Vagina (tissue), 2 donors: ENCODE measurements around the gene KLHL22. TPM values are rescaled to one million over a fixed set of nuclear protein-coding genes. Genes with fewer than 3 reads are reported as not detected.

ENCODE experiments used
- DNase-seq, 2 donors: peaks; one replicate each; pipeline ENCODE4 v3.0.0-alpha.2; 2017; ENCODE audit errors: extremely low spot score in 2 of 2
- H3K27ac ChIP-seq: fragments of 200-600 bp; sonication (generic); one replicate; pipeline ENCODE4 v1.5.1; 2019
- H3K27me3 ChIP-seq: fragments of 200-600 bp; sonication (generic); one replicate; pipeline ENCODE4 v1.5.1; 2019
- H3K36me3 ChIP-seq, 2 donors: fragments of 200-600 bp; sonication (generic); one replicate each; pipeline ENCODE4 v1.5.1; 2017 to 2019
- H3K4me1 ChIP-seq: fragments of 200-600 bp; sonication (generic); one replicate; pipeline ENCODE4 v1.5.1; 2019
- H3K4me3 ChIP-seq, 2 donors: fragments of 200-600 bp; sonication (generic); 1 replicate in 1 of 2; 2 replicates in 1 of 2; pipeline ENCODE4 v1.5.1; 2016 to 2019
- H3K9me3 ChIP-seq: fragments of 200-600 bp; sonication (generic); one replicate; pipeline ENCODE4 v1.5.1; 2019
- POLR2A ChIP-seq, 2 donors: fragments of 450-650 bp; IDR thresholded peaks; one replicate each; pipeline ENCODE4 v1.6.1; 2017; ENCODE audit warnings: antibody characterized with exemption in 2 of 2, mild to moderate bottlenecking in 2 of 2, moderate library complexity in 2 of 2
- POLR2AphosphoS5 ChIP-seq, 2 donors: sonication (generic); formaldehyde crosslinking; IDR thresholded peaks; one replicate each; pipeline ENCODE4 v1.9.0; 2017; ENCODE audit warnings: antibody characterized with exemption in 2 of 2, mild to moderate bottlenecking in 2 of 2, low read depth in 1 of 2; ENCODE audit not compliant: insufficient read depth in 1 of 2
- intact Hi-C: fragments of 100-400 bp; cut with DNase I; formaldehyde crosslinking; loops from one replicate; pipeline ENCODE4 v1.15.1; 2023
- total RNA-seq: library from RNA; depleted of rRNA; stranded (reverse); fragments of >200 nt; gene quantifications from one replicate; pipeline ENCODE4 v1.2.3, GENCODE V29; 2016
- TF ChIP-seq, protein P1 (sequence below), 3 experiments: fragments of 450-650 bp in 2 of 3; fragments of 200-600 bp in 1 of 3; sonication (generic) in 1 of 3; IDR thresholded peaks; one replicate each; pipeline ENCODE4 v1.5.1; 2017 to 2019; ENCODE audit warnings: antibody characterized with exemption in 3 of 3, mild to moderate bottlenecking in 2 of 3, moderate library complexity in 2 of 3

KLHL22 gene
- total RNA-seq, 1 donor from 2014 or later = 20.1 TPM

- Histone ChIP-seq H3K36me3 (no peaks in the 10 kb centered on the region), H3K9me3 (no peaks in the 10 kb centered on the region), H3K4me1 (peaks cover 57% of the 10 kb centered on the region), H3K27ac (peak within 1 kb of the TSS; percentile 93), H3K4me3 (peak within 1 kb of the TSS; percentile 54 to 60), H3K27me3 (no peaks in the 10 kb centered on the region)
- DNase-seq = no peak
- intact Hi-C loops = no loop called here
- TF ChIP-seq POLR2A (IDR thresholded peaks at IDR 0.05) = peak in 1 of 2 donors; percentile 17
- TF ChIP-seq, protein P1, sequence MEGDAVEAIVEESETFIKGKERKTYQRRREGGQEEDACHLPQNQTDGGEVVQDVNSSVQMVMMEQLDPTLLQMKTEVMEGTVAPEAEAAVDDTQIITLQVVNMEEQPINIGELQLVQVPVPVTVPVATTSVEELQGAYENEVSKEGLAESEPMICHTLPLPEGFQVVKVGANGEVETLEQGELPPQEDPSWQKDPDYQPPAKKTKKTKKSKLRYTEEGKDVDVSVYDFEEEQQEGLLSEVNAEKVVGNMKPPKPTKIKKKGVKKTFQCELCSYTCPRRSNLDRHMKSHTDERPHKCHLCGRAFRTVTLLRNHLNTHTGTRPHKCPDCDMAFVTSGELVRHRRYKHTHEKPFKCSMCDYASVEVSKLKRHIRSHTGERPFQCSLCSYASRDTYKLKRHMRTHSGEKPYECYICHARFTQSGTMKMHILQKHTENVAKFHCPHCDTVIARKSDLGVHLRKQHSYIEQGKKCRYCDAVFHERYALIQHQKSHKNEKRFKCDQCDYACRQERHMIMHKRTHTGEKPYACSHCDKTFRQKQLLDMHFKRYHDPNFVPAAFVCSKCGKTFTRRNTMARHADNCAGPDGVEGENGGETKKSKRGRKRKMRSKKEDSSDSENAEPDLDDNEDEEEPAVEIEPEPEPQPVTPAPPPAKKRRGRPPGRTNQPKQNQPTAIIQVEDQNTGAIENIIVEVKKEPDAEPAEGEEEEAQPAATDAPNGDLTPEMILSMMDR (IDR thresholded peaks at IDR 0.05) = no peak
- TF ChIP-seq POLR2AphosphoS5 (IDR thresholded peaks at IDR 0.05; ENCODE audit: insufficient read depth in 1 of 2, low read depth in 1 of 2) = peak in 1 of 2 donors; percentile 79
These were observed 57.8 kb downstream of the KLHL22 start, which contains the start of gene SCARF2 for GRCh38 chr22:20437613-20438426. TSS of gene SCARF2 (minus strand) at chr22:20437825. CDS start at chr22:20437754, 71 bp downstream.

GRCh38 chr22:20436768-20437612 lies 58.6 kb downstream of the KLHL22 start:
- Histone ChIP-seq H3K27ac (peak overlapping the region; percentile 85), H3K4me1 (peaks cover 51% of the 10 kb centered on the region), H3K36me3 (no peaks in the 10 kb centered on the region), H3K4me3 (peak overlapping the region; percentile 54 to 60), H3K9me3 (no peaks in the 10 kb centered on the region), H3K27me3 (no peaks in the 10 kb centered on the region)
- TF ChIP-seq, protein P1 (IDR thresholded peaks at IDR 0.05) = no peak
- TF ChIP-seq POLR2AphosphoS5 (IDR thresholded peaks at IDR 0.05; ENCODE audit: insufficient read depth in 1 of 2, low read depth in 1 of 2) = peak in 1 of 2 donors; percentile 25
- intact Hi-C loops = no loop called here
- DNase-seq = no peak

- Histone ChIP-seq H3K27ac (peak overlapping the region; percentile 85), H3K27me3 (no peaks in the 10 kb centered on the region), H3K4me3 (peak overlapping the region; percentile 54 to 60), H3K4me1 (peaks cover 47% of the 10 kb centered on the region), H3K36me3 (no peaks in the 10 kb centered on the region), H3K9me3 (no peaks in the 10 kb centered on the region)
- TF ChIP-seq POLR2AphosphoS5 (IDR thresholded peaks at IDR 0.05; ENCODE audit: insufficient read depth in 1 of 2, low read depth in 1 of 2) (no peak), POLR2A (IDR thresholded peaks at IDR 0.05) (no peak)
- TF ChIP-seq, protein P1 (IDR thresholded peaks at IDR 0.05) = no peak
- intact Hi-C loops = no loop called here
- no peak for DNase-seq
These were observed 59.3 kb downstream of the KLHL22 start for GRCh38 chr22:20436307-20436767.

DNA sequence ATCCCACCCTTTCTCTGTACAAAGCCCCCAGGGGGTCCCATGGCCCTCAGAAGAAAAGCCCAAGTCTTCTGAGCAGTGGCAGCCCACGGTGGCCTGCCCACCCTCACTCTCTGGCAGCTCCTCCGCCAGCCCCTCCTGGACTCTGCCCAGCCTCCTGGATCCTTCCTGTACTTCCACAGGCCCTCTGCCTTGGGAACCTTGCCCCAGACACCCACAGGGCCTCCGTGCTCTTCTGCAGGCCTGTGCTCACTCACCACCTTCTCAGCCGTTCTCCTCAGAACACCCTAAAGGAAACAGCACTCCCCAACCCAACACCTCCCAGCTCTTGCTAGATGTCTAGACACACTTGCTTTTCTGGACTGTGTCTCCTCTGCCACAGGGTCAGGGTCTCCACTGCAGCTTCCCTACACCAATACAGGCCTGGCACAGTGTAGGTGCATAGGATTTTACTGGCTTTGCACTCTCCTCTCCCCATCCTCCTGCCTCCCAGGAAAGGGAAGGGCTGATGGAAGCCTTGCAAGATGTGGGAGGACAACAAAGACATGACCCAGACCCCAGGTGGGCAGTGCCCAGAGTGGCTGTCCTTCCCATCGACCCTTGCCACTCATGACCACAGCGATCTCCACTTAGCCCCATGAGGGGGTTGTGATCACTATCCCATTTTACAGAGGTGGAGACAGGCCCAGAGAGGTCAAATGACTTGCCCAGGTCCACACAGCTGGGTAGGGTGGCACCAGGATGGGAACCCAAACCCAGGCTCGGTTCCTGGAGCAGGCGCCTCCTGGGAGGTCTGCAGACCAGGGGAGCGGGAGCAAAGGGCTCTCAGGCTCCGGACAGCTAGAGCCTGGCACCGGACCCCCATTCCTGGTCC lies 59.9 kb downstream of the KLHL22 start:
- H3K4me1 ChIP-seq = peaks cover 51% of the 10 kb centered on the region
- H3K27me3 ChIP-seq = no peaks in the 10 kb centered on the region
- no peak for DNase-seq
- H3K9me3 ChIP-seq = no peaks in the 10 kb centered on the region
- TF ChIP-seq POLR2AphosphoS5 (IDR thresholded peaks at IDR 0.05; ENCODE audit: insufficient read depth in 1 of 2, low read depth in 1 of 2) (no peak), POLR2A (IDR thresholded peaks at IDR 0.05) (no peak)
- TF ChIP-seq, protein P1 (IDR thresholded peaks at IDR 0.05) = no peak
- peak overlapping the region; percentile 85 for H3K27ac ChIP-seq
- intact Hi-C loops = no loop called here
- peak overlapping the region; percentile 54 to 60 for H3K4me3 ChIP-seq
- no peaks in the 10 kb centered on the region for H3K36me3 ChIP-seq
